Measurements from ENCODE around the gene CTU2.

CTU2 gene

GRCh38 chr16:88747588-88748301, 41.4 kb downstream of the CTU2 start:
- DNase-seq = peak; percentile 25

GRCh38 chr16:88748364-88748763, 42.1 kb downstream of the CTU2 start:
- DNase-seq = no peak

- no peak for DNase-seq
These were observed 43.1 kb downstream of the CTU2 start for GRCh38 chr16:88749358-88749757.

- DNase-seq = no peak
These were observed 44.6 kb downstream of the CTU2 start for GRCh38 chr16:88750854-88751253.

- DNase-seq = no peak
These were observed 46.2 kb downstream of the CTU2 start for GRCh38 chr16:88752386-88753002.

- no peak for DNase-seq
These were observed 46.9 kb downstream of the CTU2 start for GRCh38 chr16:88753191-88753590.

- no peak for DNase-seq
These were observed 47.3 kb downstream of the CTU2 start for GRCh38 chr16:88753602-88754001.

GRCh38 chr16:88754109-88754911, 48.0 kb downstream of the CTU2 start:
- DNase-seq = no peak

GRCh38 chr16:88754912-88755744, 48.8 kb downstream of the CTU2 start:
- no peak for DNase-seq

- no peak for DNase-seq
These were observed 49.6 kb downstream of the CTU2 start for GRCh38 chr16:88755745-88756443.

- no peak for DNase-seq
These were observed 52.1 kb downstream of the CTU2 start for GRCh38 chr16:88758227-88758943.

- no peak for DNase-seq
These were observed 52.6 kb downstream of the CTU2 start for GRCh38 chr16:88758944-88759244.

GRCh38 chr16:88759245-88759975, 53.1 kb downstream of the CTU2 start:
- DNase-seq = peak; percentile 64

- no peak for DNase-seq
These were observed 53.7 kb downstream of the CTU2 start for GRCh38 chr16:88759976-88760350.

- no peak for DNase-seq
These were observed 54.3 kb downstream of the CTU2 start for GRCh38 chr16:88760424-88761142.

- no peak for DNase-seq
These were observed 54.8 kb downstream of the CTU2 start for GRCh38 chr16:88761143-88761534.

- no peak for DNase-seq
These were observed 55.5 kb downstream of the CTU2 start for GRCh38 chr16:88761830-88762229.

- DNase-seq = no peak
These were observed 56.1 kb downstream of the CTU2 start for GRCh38 chr16:88762258-88762870.

GRCh38 chr16:88762941-88763340, 56.6 kb downstream of the CTU2 start:
- DNase-seq = no peak

GRCh38 chr16:88763502-88764053, 57.3 kb downstream of the CTU2 start:
- DNase-seq = no peak
